ENCODE data around the gene GPR137B.

GRCh38 chr1:236240675-236241074, 98.3 kb downstream of the GPR137B start:
- no peak for TF ChIP-seq CTCF (IDR thresholded peaks at IDR 0.05)
- no peak for TF ChIP-seq POLR2AphosphoS5 (IDR thresholded peaks at IDR 0.05)
- TF ChIP-seq POLR2A (IDR thresholded peaks at IDR 0.05): no peak

All from transverse colon (tissue), 4 donors.